ENCODE data around the gene CFAP65.

DNA sequence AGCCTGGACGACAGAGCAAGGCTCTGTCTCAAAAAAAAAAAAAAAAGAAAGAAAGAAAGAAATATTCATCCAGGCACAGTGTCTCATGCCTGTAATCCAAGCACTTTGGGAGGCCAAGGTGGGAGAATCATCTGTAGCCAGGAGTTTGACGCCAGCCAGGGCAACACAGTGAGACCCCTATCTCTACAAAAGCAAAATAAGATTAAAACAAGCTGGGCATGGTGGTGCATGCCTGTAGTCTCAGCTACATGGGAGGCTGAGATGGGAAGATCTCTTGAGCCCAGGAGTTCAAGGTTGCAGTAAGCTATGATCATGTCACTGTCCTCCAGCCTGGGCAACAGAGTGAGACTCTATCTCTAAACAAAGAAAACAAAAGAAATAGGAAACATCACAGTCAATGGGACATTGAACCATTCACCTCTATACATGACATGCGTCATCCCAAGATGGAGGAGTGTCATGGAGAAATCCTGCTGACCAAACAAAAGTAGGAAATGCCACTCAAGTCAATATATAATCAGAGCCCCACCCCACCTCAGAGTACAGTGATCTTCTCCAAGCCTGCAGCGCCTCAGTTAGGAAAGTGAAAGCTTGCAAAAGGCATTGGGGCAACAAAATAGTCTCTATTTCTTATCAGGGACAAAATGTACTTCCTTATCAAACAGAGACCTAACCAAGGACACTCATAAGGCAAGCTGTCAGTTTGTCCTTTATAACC, 66.1 kb downstream of the CFAP65 start:
- TF ChIP-seq, protein P1, sequence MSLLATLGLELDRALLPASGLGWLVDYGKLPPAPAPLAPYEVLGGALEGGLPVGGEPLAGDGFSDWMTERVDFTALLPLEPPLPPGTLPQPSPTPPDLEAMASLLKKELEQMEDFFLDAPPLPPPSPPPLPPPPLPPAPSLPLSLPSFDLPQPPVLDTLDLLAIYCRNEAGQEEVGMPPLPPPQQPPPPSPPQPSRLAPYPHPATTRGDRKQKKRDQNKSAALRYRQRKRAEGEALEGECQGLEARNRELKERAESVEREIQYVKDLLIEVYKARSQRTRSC (CRISPR knock-in tag; IDR thresholded peaks at IDR 0.05; ENCODE audit: low read depth): no peak
- no peak for TF ChIP-seq ZNF550 (CRISPR knock-in tag; IDR thresholded peaks at IDR 0.05; ENCODE audit: borderline replicate concordance)
- TF ChIP-seq, protein P2, sequence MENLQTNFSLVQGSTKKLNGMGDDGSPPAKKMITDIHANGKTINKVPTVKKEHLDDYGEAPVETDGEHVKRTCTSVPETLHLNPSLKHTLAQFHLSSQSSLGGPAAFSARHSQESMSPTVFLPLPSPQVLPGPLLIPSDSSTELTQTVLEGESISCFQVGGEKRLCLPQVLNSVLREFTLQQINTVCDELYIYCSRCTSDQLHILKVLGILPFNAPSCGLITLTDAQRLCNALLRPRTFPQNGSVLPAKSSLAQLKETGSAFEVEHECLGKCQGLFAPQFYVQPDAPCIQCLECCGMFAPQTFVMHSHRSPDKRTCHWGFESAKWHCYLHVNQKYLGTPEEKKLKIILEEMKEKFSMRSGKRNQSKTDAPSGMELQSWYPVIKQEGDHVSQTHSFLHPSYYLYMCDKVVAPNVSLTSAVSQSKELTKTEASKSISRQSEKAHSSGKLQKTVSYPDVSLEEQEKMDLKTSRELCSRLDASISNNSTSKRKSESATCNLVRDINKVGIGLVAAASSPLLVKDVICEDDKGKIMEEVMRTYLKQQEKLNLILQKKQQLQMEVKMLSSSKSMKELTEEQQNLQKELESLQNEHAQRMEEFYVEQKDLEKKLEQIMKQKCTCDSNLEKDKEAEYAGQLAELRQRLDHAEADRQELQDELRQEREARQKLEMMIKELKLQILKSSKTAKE (CRISPR knock-in tag; IDR thresholded peaks at IDR 0.05; ENCODE audit: borderline replicate concordance): no peak
- no peak for TF ChIP-seq GABPB1 (CRISPR knock-in tag; IDR thresholded peaks at IDR 0.05)
- TF ChIP-seq ZFX (CRISPR knock-in tag; IDR thresholded peaks at IDR 0.05; ENCODE audit: low read depth): no peak
- no peak for TF ChIP-seq ZNF709 (CRISPR knock-in tag; IDR thresholded peaks at IDR 0.05)
- TF ChIP-seq PRPF4 (IDR thresholded peaks at IDR 0.05; ENCODE audit: low read depth, low read length, poor library complexity, severe bottlenecking): no peak

Data from HepG2 (cell line).